T-helper 1 cell treated with Interleukin-12 subunit alpha and Interleukin-12 subunit beta and Interleukin-4 antibody, amounts not matched to agents 30 μg/mL and 1 μg/mL, for 36 hours (primary cell): ENCODE results near the gene OPRM1.

ENCODE experiments used
- H3K27ac Mint-ChIP-seq: one replicate; pipeline ENCODE4 v1.8.0; 2021; ENCODE audit warnings: mild to moderate bottlenecking, mixed read lengths
- H3K27me3 Mint-ChIP-seq: one replicate; pipeline ENCODE4 v1.8.0; 2021; ENCODE audit warnings: low read depth, mixed read lengths
- H3K36me3 Mint-ChIP-seq: one replicate; pipeline ENCODE4 v1.8.0; 2021; ENCODE audit warnings: low read depth, mixed read lengths
- H3K4me1 Mint-ChIP-seq: one replicate; pipeline ENCODE4 v1.8.0; 2021; ENCODE audit warnings: low read depth, mixed read lengths
- H3K4me3 Mint-ChIP-seq: one replicate; pipeline ENCODE4 v1.8.0; 2021; ENCODE audit warnings: mild to moderate bottlenecking, moderate library complexity, mixed read lengths
- H3K9me3 Mint-ChIP-seq: one replicate; pipeline ENCODE4 v1.8.0; 2021; ENCODE audit warnings: mixed read lengths

The OPRM1 gene

DNA sequence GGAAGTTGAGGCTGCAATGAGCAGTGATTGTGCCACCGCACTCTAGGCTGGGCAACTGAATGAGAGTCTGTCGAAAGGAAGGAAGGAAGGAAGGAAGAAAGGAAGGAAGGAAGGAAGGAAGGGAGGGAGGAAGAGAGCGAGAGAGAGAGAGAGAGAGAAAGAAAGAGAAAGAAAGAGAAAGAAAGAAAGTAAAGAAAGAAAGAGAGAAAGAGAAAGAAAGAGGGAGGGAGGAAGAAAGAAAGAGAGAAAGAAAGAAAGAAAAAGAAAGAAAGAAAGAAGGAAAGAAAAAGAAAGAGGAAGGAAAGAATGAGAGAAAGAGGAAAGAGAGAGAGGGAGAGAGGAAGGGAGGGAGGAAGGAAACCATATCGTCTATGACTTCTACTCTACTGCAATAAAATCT lies 60.2 kb downstream of the OPRM1 start:
- Mint-ChIP-seq H3K27ac (no peak overlapping the region), H3K4me1 (no peaks in the 10 kb centered on the region), H3K27me3 (no peaks in the 10 kb centered on the region), H3K4me3 (no peak overlapping the region), H3K9me3 (no peaks in the 10 kb centered on the region), H3K36me3 (no peaks in the 10 kb centered on the region)

DNA sequence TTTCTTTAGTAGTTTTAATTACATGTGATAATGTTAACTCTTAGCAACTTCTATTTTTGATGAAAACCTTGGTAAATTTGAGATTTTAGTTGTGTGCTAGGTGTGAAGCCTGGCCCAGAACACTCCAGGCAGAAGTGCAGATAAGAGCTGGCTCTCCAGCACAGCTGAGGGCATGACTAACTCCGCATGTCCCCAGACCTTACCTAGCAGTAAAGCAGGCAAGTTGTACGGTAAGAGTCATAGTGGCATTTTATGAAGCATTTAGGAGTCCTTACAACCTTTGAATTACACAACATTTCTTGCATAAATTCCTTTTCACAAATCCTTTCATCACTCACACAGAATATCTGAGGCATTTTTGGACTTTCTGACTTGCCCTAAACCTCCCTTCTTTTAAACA lies 67.2 kb downstream of the OPRM1 start:
- Mint-ChIP-seq H3K27me3 (no peaks in the 10 kb centered on the region), H3K4me1 (no peaks in the 10 kb centered on the region), H3K4me3 (no peak overlapping the region), H3K36me3 (no peaks in the 10 kb centered on the region), H3K27ac (no peak overlapping the region), H3K9me3 (no peaks in the 10 kb centered on the region)

DNA sequence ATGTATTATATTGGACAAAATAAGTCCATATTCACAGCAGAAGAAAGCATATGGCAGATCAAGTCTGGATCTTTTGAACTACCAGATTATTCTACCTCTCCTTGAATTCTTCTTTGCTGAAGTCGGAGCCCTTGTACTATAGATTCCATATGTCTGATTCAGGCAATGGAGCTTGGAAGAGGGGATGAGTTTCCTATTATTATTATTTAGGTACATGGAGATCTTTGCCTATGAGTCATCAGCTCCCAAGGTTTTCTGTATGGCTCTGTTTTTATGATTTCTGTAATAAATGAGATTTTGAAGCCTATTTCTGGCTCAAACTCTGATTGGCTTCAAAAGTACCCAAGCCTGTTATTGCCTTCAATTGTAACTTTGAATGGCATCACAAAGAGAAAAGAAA lies 72.0 kb downstream of the OPRM1 start:
- Mint-ChIP-seq H3K9me3 (no peaks in the 10 kb centered on the region), H3K27ac (no peak overlapping the region), H3K36me3 (no peaks in the 10 kb centered on the region), H3K4me1 (no peaks in the 10 kb centered on the region), H3K27me3 (no peaks in the 10 kb centered on the region), H3K4me3 (no peak overlapping the region)

DNA sequence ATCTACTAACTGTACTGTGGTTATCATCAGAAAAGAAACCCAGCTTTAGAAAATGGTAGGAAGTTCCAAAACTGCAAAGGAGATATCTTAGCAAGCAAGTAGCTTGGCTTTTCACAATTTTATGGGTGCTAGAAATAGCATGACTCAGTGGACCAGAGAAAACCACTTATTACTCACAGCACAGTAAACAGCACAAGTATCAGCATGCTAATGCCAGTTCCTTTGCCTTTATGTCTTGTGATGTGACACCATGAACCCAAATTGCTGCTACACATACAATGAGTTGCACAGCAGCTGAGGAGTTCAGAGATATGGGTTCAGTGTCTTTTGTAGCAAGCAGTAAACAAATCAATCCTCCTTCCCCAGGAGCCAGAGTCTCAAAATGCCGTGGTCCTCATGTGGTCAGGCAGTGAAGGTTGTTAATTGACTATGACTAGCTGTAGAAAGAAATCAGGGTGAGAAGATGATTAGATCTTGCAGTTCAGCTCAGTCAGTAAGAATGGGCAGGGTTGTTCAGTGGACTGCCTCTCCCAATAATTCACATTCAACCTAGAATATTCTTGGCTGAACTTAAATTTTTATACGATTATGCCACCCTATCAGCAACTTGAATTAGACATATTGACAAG lies 73.3 kb downstream of the OPRM1 start:
- no peaks in the 10 kb centered on the region for H3K9me3 Mint-ChIP-seq
- H3K4me1 Mint-ChIP-seq = no peaks in the 10 kb centered on the region
- H3K27ac Mint-ChIP-seq = no peak overlapping the region
- H3K27me3 Mint-ChIP-seq = no peaks in the 10 kb centered on the region
- no peak overlapping the region for H3K4me3 Mint-ChIP-seq
- H3K36me3 Mint-ChIP-seq = no peaks in the 10 kb centered on the region

DNA sequence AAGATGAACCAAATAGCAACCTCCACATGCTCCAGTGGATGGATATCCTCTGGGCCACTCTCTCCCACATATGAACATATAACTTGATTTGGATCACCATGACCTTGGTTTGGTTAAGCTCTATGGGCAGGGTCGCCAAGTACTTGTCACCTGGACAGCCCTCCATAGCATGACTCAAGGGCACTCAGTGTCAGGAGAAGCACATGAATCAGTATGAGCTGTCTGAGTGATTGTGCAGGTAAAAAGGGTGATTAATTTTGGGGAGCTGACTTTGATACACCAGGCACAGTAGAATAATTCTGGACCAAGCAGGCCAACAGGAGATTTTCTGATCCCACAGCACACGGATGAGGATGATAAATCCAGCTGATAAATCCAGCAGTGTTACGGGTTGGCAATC lies 74.4 kb downstream of the OPRM1 start:
- Mint-ChIP-seq H3K9me3 (no peaks in the 10 kb centered on the region), H3K4me1 (no peaks in the 10 kb centered on the region), H3K36me3 (no peaks in the 10 kb centered on the region), H3K27ac (no peak overlapping the region), H3K4me3 (no peak overlapping the region), H3K27me3 (no peaks in the 10 kb centered on the region)

DNA sequence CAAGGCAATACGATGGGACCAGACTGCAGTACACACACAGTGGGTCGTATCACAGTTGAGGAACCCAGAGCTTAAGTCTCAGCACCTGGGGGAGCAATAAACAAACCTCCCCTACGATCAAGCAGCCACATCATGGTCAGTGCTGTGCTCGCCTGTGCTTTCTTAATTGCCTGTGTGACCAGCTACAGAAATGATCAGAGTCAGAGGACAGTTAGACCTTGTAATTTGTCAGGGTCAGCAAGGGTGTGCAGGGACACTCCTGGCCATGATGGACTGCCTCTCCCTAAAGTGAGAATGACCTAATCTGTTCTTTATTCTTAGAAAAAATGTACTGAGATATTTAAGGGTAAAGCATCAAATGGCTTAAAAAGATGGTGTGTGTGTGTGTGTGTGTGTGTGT lies 78.4 kb downstream of the OPRM1 start:
- H3K27me3 Mint-ChIP-seq = peaks cover 4% of the 10 kb centered on the region
- no peaks in the 10 kb centered on the region for H3K4me1 Mint-ChIP-seq
- no peaks in the 10 kb centered on the region for H3K9me3 Mint-ChIP-seq
- H3K36me3 Mint-ChIP-seq = no peaks in the 10 kb centered on the region
- H3K4me3 Mint-ChIP-seq = no peak overlapping the region
- no peak overlapping the region for H3K27ac Mint-ChIP-seq

DNA sequence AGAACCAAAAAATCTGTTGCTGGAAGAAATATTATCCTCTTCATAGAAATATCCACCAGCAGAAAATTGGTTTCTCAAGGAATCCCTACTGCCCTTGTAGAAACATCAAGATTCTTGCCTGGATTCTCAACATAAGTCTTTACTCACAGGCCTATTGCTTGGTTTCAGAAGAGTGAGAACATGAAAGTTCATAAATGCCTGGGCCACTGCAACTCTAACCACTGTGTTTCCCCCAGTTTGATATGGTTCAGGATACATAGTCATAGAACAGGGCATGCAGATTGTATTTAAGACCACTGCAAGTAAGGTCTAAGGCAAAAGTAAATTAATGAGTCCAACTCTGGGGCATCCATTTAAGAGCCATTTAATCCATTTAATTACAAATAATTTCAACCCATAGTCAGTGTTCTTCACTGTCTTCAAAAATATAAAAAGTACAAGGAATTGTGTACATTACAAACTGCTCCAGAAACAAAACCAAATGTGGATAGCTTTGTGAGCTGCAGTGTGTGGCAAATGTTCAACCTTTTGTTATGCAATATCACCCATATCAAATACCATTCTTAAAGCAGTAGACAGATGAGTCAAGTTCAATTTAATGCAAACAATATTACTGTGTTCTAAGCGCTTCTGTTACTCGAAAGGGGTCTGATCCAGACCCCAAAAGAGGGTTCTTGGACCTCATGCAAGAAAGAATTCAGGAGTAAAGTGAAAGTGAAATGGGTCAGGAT lies 83.3 kb downstream of the OPRM1 start:
- no peaks in the 10 kb centered on the region for H3K4me1 Mint-ChIP-seq
- H3K36me3 Mint-ChIP-seq = no peaks in the 10 kb centered on the region
- peaks cover 4% of the 10 kb centered on the region for H3K27me3 Mint-ChIP-seq
- no peaks in the 10 kb centered on the region for H3K9me3 Mint-ChIP-seq
- no peak overlapping the region for H3K4me3 Mint-ChIP-seq
- H3K27ac Mint-ChIP-seq = no peak overlapping the region

DNA sequence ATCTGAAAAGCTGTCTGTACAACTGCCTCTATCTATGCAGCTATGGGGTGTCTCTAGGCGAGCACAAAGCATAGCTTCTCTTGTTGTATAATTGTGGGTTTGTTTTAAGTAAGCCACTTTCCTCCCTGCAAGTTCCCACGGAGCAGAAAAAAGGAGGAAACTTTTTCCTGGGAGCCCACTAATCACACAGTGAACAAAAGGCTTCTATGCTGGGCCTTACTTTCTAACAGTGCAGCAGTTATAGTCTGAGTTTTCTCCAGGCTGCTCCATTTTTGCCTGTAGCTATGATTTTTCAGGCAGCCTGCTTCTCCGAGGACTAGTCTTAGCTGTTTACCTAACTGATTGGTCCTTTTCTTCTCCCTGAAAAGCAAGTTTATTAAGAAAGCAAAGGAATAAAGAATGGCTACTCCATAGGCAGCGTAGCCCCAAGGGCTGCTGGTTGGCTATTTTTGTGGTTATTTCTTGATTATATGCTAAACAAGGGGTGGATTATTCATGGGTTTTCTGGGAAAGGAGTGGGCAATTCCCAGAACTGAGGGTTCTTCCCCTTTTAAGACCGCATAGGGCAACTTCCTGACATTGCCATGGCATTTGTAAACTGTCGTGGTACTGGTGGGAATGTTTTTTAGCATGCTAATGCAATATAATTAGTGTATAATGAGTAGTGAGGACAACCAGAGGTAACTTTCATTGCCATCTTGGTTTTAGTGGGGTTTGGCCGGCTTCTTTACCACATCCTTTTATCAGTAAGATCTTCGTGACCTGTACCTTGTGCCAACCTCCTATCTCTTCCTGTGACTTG lies 84.3 kb downstream of the OPRM1 start:
- Mint-ChIP-seq H3K4me3 (no peak overlapping the region), H3K9me3 (no peaks in the 10 kb centered on the region), H3K4me1 (no peaks in the 10 kb centered on the region), H3K27me3 (peaks cover 4% of the 10 kb centered on the region), H3K27ac (no peak overlapping the region), H3K36me3 (no peaks in the 10 kb centered on the region)

DNA sequence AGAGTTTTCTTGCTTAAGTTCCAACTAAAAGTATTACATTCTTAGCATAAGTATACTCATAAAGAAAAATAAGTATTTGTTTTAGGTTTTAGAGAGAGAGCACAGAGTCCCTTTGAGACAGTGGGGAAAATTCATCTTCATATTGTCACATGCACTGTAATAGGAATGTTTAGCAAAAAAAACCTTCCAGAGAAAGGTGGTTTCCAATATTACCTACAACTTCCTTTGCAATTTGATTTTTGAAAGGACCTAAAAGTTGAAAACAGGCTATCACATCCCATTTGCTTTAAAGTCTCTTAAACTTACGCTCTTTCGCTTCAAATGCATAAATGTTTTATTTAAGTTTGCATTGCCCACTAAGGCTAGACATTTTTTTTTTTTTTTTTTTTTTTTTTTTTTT lies 86.4 kb downstream of the OPRM1 start:
- Mint-ChIP-seq H3K9me3 (no peaks in the 10 kb centered on the region), H3K27me3 (no peaks in the 10 kb centered on the region), H3K4me1 (no peaks in the 10 kb centered on the region), H3K27ac (no peak overlapping the region), H3K4me3 (no peak overlapping the region), H3K36me3 (no peaks in the 10 kb centered on the region)

DNA sequence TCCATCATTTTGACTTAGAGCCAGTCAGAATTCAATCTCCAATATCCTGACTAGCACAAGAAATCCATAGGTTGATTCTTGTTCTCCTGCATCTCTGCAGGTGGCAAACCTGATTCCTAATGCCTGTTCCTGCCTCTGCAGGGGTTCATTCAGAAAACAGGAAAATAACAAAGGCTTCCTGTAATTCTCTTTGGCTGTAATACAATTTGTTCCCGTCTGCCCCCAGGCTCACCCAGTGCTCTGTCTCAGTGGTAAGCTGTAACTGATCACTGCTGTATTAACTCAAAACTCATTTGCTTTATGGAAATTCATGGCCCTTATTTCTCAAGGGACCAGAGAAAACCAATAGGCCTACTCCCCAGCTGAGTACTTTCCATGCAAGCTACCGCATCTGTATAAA lies 88.6 kb downstream of the OPRM1 start:
- Mint-ChIP-seq H3K27me3 (no peaks in the 10 kb centered on the region), H3K4me1 (no peaks in the 10 kb centered on the region), H3K27ac (no peak overlapping the region), H3K36me3 (no peaks in the 10 kb centered on the region), H3K4me3 (no peak overlapping the region), H3K9me3 (no peaks in the 10 kb centered on the region)

DNA sequence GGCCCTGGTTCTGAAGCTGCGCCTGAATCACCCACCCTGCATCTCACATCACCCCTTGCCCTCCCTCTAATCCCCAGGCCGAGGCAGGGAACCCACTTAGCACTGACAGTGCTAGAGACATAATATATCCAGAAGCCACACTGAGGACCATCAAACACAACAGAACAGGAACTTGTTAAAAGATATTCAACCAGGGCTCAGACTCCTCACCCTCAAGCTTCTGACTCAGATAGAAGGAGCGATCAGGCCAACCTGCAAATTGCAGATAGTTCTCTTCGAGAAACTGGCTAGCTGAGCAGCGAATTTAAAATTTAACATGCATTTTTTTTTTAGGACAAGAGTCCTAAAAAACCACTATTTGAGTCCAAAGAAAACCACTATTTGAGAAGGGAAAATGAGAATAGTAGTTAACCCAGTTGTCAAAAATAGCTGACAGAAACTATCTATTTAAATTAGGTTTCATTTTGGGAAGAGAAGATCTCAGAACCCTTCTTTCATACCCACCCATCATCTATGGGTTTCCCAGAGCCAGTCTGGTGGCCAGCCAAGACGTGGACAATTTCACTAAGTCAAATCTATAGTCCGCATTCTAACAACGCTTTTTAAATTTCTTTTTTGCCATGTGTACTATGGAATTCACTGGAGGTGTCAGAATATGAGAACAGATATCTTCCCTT lies 95.6 kb downstream of the OPRM1 start:
- H3K4me1 Mint-ChIP-seq = no peaks in the 10 kb centered on the region
- no peaks in the 10 kb centered on the region for H3K9me3 Mint-ChIP-seq
- H3K4me3 Mint-ChIP-seq = no peak overlapping the region
- H3K27ac Mint-ChIP-seq = no peak overlapping the region
- H3K27me3 Mint-ChIP-seq = no peaks in the 10 kb centered on the region
- H3K36me3 Mint-ChIP-seq = no peaks in the 10 kb centered on the region

DNA sequence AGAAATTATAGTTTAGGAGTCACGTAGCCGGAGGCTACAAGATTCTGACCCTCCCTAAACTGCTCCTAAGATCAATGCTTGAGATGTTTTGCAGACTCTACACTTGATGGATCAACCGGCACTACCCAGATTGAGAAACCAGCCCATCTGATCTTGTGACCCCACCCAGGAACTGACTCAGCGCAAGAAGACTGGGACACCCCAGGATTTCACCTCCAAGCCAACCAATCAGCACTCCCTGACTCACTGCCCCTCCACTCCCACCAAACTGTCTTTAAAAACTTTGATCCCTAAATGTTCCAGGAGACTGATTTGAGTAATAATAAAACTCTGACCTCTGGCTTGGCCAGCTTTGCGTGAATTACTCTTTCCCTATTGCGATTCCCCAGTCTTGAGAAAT lies 99.8 kb downstream of the OPRM1 start:
- no peaks in the 10 kb centered on the region for H3K9me3 Mint-ChIP-seq
- no peak overlapping the region for H3K27ac Mint-ChIP-seq
- H3K4me3 Mint-ChIP-seq = no peak overlapping the region
- H3K27me3 Mint-ChIP-seq = peaks cover 7% of the 10 kb centered on the region
- H3K36me3 Mint-ChIP-seq = no peaks in the 10 kb centered on the region
- no peaks in the 10 kb centered on the region for H3K4me1 Mint-ChIP-seq

DNA sequence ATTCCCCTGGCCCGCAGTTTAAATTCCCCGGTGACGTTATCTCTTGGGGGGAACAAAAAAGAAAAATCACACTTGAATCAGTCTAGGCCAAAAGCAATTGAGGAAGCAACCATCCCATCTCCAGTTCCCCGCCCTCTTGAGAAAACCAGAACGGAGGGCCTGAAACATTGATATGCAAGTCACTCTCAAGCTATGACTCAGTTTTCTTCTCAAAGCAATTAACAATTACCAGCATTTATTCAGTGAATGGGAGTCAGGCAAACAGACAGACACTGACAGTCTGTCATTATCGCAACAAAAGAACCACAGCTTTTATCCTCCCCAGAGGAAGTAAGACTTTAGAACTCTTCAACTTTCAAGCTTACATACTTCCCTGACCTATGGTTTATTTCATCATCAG lies 100.9 kb downstream of the OPRM1 start:
- peaks cover 10% of the 10 kb centered on the region for H3K27me3 Mint-ChIP-seq
- no peak overlapping the region for H3K4me3 Mint-ChIP-seq
- no peaks in the 10 kb centered on the region for H3K36me3 Mint-ChIP-seq
- no peak overlapping the region for H3K27ac Mint-ChIP-seq
- no peaks in the 10 kb centered on the region for H3K4me1 Mint-ChIP-seq
- no peaks in the 10 kb centered on the region for H3K9me3 Mint-ChIP-seq

DNA sequence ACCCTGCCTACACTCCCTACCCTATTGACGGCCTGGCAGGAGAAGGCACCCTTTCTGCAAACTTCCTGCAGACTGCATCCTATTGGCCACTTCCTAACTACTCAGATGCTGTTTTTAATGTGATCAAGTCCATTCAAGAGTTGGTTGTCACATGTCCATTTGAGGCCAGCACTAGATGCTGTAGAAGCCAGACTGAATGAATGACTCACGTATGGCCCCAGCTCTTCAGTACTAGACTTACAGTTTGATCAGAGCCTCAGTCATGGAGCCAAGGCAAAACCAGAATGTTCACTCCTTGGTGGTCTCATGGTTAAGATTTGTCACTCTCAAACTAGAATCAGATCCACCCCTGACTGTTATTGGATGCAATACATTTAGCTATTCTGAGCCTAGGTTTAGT lies 101.7 kb downstream of the OPRM1 start:
- H3K36me3 Mint-ChIP-seq = no peaks in the 10 kb centered on the region
- H3K27ac Mint-ChIP-seq = no peak overlapping the region
- H3K4me1 Mint-ChIP-seq = no peaks in the 10 kb centered on the region
- H3K27me3 Mint-ChIP-seq = peaks cover 17% of the 10 kb centered on the region
- H3K9me3 Mint-ChIP-seq = no peaks in the 10 kb centered on the region
- H3K4me3 Mint-ChIP-seq = no peak overlapping the region

DNA sequence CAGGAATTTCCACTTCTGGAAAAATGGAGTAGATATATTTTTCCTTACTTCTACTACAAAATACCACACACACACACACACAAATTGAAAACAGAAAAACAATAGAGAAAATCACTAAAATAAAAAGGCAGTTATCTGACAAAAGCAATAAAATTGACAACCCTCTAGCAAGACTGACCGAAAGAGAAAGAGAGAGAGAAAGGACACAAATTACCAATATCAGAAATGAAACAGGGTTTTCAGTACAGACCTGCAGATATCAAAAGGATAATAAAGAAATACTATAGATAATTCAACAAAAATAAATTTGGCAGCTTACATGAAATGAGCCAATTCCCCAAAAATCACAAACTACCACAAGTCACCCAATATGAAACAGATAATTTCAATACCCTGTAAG lies 104.7 kb downstream of the OPRM1 start:
- Mint-ChIP-seq H3K4me3 (no peak overlapping the region), H3K36me3 (no peaks in the 10 kb centered on the region), H3K27ac (no peak overlapping the region), H3K27me3 (peaks cover 22% of the 10 kb centered on the region), H3K9me3 (no peaks in the 10 kb centered on the region), H3K4me1 (no peaks in the 10 kb centered on the region)
